ENCODE results near the gene NOP9.
A peak's percentile ranks its signal among the peaks of the same experiment; 100 is the strongest.

Gene NOP9

DNA sequence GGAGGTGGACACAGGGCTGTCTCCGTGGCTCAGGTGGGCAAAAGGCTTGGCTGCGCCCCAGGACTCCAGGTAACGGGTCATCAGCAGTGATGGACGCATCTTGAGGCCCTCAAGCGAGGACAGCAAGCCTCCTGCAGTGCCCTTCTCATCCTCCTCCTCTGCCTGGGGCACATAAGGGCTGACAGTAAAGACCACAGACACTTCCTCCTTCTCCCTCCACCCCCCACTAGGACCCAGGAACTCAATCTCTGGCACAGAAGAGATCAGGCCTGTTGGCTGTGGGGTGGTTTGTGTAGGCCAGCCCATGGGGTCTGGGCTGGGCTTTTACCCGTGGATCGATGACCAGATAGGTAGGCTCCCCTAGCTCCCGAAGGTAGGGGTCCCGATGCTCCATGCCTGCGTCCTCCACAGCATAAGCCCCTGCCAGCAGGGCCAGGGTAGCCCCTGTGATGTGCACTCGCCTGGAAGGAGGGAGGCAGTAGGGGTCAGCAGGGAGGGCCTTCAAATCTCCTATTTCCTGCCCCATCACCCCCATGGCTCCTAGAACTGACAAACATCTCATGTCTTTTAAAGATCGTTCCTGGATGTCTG, 29.5 kb downstream of the NOP9 start:
- TF ChIP-seq FOXM1 (IDR thresholded peaks at IDR 0.05; ENCODE audit: borderline replicate concordance) (no peak), LEF1 (IDR thresholded peaks at IDR 0.05; ENCODE audit: borderline replicate concordance) (no peak), HDGF (IDR thresholded peaks at IDR 0.05; ENCODE audit: borderline replicate concordance) (no peak), NFRKB (IDR thresholded peaks at IDR 0.05) (no peak), ELF4 (IDR thresholded peaks at IDR 0.05) (no peak), CTBP1 (IDR thresholded peaks at IDR 0.05; ENCODE audit: borderline replicate concordance) (no peak), ZNF384 (IDR thresholded peaks at IDR 0.05) (no peak), FOXK2 (IDR thresholded peaks at IDR 0.05) (no peak), FOXA1 (IDR thresholded peaks at IDR 0.05) (no peak), TARDBP (IDR thresholded peaks at IDR 0.05) (no peak), L3MBTL2 (conservative IDR thresholded peaks at IDR 0.05) (no peak), SUZ12 (IDR thresholded peaks at IDR 0.05) (no peak)
- TF ChIP-seq, protein P1, sequence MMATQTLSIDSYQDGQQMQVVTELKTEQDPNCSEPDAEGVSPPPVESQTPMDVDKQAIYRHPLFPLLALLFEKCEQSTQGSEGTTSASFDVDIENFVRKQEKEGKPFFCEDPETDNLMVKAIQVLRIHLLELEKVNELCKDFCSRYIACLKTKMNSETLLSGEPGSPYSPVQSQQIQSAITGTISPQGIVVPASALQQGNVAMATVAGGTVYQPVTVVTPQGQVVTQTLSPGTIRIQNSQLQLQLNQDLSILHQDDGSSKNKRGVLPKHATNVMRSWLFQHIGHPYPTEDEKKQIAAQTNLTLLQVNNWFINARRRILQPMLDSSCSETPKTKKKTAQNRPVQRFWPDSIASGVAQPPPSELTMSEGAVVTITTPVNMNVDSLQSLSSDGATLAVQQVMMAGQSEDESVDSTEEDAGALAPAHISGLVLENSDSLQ (IDR thresholded peaks at IDR 0.05): no peak
- DNase-seq (ENCODE audit: extremely low spot score): no peak
- ChIA-PET POLR2A (interaction anchor here (1.0 kb wide), 1 partner anchor 101 kb away, joined by 4 read pairs; the partner anchor contains the start of genes CBLN3 and KHNYN), CTCF (interaction anchor here (1.5 to 9.6 kb wide), 2 partner anchors 101 to 107 kb away, joined by 10 to 145 read pairs; partner anchors contain the start of genes CBLN3 and KHNYN)

GRCh38 chr14:24329736-24330135, 30.1 kb downstream of the NOP9 start:
- CTCF ChIA-PET: interaction anchor here (9.6 kb wide), 1 partner anchor 101 kb away, joined by 145 read pairs; the partner anchor contains the start of genes CBLN3 and KHNYN
- no peak for DNase-seq (ENCODE audit: extremely low spot score)
- TF ChIP-seq CTBP1 (IDR thresholded peaks at IDR 0.05; ENCODE audit: borderline replicate concordance): no peak
- TF ChIP-seq NFRKB (IDR thresholded peaks at IDR 0.05): no peak
- no peak for TF ChIP-seq HDGF (IDR thresholded peaks at IDR 0.05; ENCODE audit: borderline replicate concordance)
- no peak for TF ChIP-seq FOXA1 (IDR thresholded peaks at IDR 0.05)
- TF ChIP-seq SUZ12 (IDR thresholded peaks at IDR 0.05): no peak
- TF ChIP-seq ARNT (IDR thresholded peaks at IDR 0.05): no peak
- TF ChIP-seq BHLHE40 (IDR thresholded peaks at IDR 0.05; ENCODE audit: borderline replicate concordance): no peak
- TF ChIP-seq FOXK2 (IDR thresholded peaks at IDR 0.05): no peak
- no peak for TF ChIP-seq SP1 (IDR thresholded peaks at IDR 0.05)
- TF ChIP-seq LEF1 (IDR thresholded peaks at IDR 0.05; ENCODE audit: borderline replicate concordance): no peak
- TF ChIP-seq, protein P1 (IDR thresholded peaks at IDR 0.05): no peak
- POLR2A ChIA-PET: no interaction called here

DNA sequence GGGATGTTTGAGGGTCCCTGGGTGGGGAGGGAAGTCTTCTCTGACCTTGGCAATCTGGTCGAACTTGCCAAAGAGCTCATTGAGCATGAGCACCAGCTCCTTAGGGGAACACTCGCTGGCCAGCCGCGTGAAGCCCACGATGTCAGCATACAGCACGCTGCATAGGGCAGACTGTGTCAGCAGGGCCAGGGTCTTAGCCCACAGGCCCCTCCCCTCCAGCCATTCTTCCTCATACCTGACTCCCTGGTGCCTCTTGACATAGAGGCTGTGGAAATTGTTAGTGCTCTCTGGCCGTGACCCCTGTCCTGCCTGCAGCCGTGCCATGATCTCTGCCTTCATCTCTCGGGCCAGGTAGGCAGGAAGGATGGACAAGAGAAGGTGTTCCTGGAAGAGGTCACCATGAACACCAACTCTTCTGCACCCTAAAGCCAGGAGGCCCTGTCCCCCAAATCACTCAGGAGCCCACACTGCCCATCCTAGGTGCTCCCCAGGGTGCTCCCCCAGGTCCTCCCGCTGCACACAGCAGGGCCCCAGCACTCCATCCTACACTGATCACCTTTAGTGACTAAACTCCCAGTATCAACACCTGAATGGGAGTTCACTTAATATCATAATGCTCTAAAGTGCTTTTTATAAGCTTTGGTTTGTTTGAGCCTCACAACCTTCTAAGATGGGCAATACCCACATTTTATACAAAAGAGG, 31.5 kb downstream of the NOP9 start:
- DNase-seq (ENCODE audit: extremely low spot score): no peak
- ChIA-PET POLR2A (interaction anchor here (0.9 to 2.0 kb wide), 4 partner anchors 101 to 111 kb away, joined by 3 to 5 read pairs (median 4); no protein-coding TSS in a partner anchor), CTCF (interaction anchor here (0.6 to 9.6 kb wide), 4 partner anchors 32 to 99 kb away, joined by 3 to 145 read pairs (median 3); partner anchors contain the start of genes CBLN3, DHRS1, KHNYN and NOP9)
- TF ChIP-seq ARNT (IDR thresholded peaks at IDR 0.05) (no peak), HDGF (IDR thresholded peaks at IDR 0.05; ENCODE audit: borderline replicate concordance) (no peak), FOXA1 (IDR thresholded peaks at IDR 0.05) (no peak), FOXK2 (IDR thresholded peaks at IDR 0.05) (no peak), LEF1 (IDR thresholded peaks at IDR 0.05; ENCODE audit: borderline replicate concordance) (no peak), L3MBTL2 (conservative IDR thresholded peaks at IDR 0.05) (no peak), ZNF384 (IDR thresholded peaks at IDR 0.05) (no peak), ELF4 (IDR thresholded peaks at IDR 0.05) (no peak), NFRKB (IDR thresholded peaks at IDR 0.05) (no peak), SUZ12 (IDR thresholded peaks at IDR 0.05) (no peak), TARDBP (IDR thresholded peaks at IDR 0.05) (no peak), BHLHE40 (IDR thresholded peaks at IDR 0.05; ENCODE audit: borderline replicate concordance) (no peak), CTBP1 (IDR thresholded peaks at IDR 0.05; ENCODE audit: borderline replicate concordance) (no peak), SP1 (IDR thresholded peaks at IDR 0.05) (no peak), FOXM1 (IDR thresholded peaks at IDR 0.05; ENCODE audit: borderline replicate concordance) (no peak)
- TF ChIP-seq, protein P1 (IDR thresholded peaks at IDR 0.05): no peak

DNA sequence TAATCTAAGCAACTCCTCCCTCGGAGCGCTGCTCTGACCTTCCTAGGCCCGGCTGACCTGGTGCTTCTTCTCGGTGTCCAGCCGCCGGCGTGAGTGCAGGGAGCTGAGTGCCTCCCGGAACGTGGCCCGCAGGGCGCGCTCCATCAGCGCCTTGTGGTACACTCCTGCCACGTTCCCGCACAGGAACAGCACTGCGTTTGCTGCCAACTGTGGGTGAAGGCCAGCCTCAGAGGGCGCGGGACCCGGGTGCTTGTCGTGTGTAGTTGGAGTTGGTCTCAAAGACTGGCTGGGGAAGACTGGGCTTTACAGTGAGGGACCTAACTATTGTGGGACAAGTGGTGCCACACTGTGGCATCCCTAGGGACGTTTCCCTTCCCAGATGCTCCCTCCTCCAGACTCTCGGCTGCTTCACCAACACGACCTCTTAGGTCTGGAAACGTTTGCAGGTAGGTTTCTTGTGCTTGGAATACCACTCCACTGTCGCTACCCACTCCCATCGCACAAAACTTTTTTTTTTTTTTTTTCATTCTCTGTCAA, 32.1 kb downstream of the NOP9 start:
- POLR2A ChIA-PET: interaction anchor here (0.9 to 2.0 kb wide), 6 partner anchors 35 to 110 kb away, joined by 4 to 8 read pairs (median 4); partner anchors contain the start of gene KHNYN

DNA sequence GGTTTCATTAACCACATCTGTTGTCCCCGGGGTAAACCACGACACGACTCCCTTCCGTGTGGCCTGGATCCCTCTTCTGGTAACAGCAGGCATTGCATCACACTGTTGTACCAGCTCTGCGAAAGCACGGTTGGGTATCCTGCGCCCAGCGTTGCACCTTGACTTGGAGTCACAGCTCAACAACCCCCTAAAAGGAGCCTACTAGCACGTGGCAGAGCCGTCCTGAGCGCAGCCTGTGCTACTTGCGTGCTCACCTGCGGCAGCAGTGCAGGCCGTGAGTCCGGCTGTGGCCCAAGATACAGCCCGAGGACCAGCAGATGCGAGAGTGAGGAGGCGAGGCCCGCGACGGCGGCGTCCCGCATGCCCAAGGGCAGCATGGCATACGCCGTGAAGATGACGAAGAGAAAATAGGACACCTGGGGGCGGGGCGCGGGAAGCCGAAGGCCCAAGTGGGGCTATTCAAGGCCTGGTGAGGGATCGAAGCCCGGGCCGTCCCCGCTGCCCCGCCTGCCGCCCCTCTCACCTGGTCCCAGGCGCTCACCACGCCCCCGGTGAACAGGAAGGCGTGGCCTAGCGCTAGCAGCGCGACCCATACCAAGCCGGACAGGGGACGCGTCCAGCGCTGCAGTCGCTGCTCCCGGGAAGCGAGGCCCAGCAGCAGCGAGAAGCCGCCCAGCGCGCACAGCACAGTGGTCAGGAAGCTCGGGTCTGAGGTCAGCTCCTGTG, 32.8 kb downstream of the NOP9 start:
- DNase-seq (ENCODE audit: extremely low spot score): peak; percentile 71
- ChIA-PET CTCF (interaction anchor here (0.6 to 9.6 kb wide), 16 partner anchors 11 to 111 kb away, joined by 3 to 145 read pairs (median 5); partner anchors contain the start of genes CBLN3, CIDEB, DHRS1 and KHNYN), POLR2A (interaction anchor here (0.9 to 2.0 kb wide), 9 partner anchors 34 to 109 kb away, joined by 3 to 37 read pairs (median 4); partner anchors contain the start of genes KHNYN and TINF2)
- TF ChIP-seq ELF4 (IDR thresholded peaks at IDR 0.05) (no peak), SUZ12 (IDR thresholded peaks at IDR 0.05) (no peak), TARDBP (IDR thresholded peaks at IDR 0.05) (no peak), FOXK2 (IDR thresholded peaks at IDR 0.05) (no peak), CTBP1 (IDR thresholded peaks at IDR 0.05; ENCODE audit: borderline replicate concordance) (no peak), FOXA1 (IDR thresholded peaks at IDR 0.05) (no peak), LEF1 (IDR thresholded peaks at IDR 0.05; ENCODE audit: borderline replicate concordance) (no peak), ZNF384 (IDR thresholded peaks at IDR 0.05) (no peak; the same call in 1 of the 2 replicates), NFRKB (IDR thresholded peaks at IDR 0.05) (no peak), SP1 (IDR thresholded peaks at IDR 0.05) (no peak), HDGF (IDR thresholded peaks at IDR 0.05; ENCODE audit: borderline replicate concordance) (no peak)
- TF ChIP-seq, protein P1 (IDR thresholded peaks at IDR 0.05): no peak

More for the DNA sequence above, 32.1 kb downstream of the NOP9 start:
- DNase-seq (ENCODE audit: extremely low spot score): no peak
- TF ChIP-seq ZNF384 (IDR thresholded peaks at IDR 0.05): 0 out of 2 replicates have a peak, but pooled peaks have one; percentile 58
- no peak for TF ChIP-seq CTBP1 (IDR thresholded peaks at IDR 0.05; ENCODE audit: borderline replicate concordance)
- CTCF ChIA-PET: interaction anchor here (0.6 to 9.6 kb wide), 5 partner anchors 32 to 105 kb away, joined by 3 to 145 read pairs (median 4); partner anchors contain the start of genes CBLN3, DHRS1, KHNYN and NOP9

Data from HEK293T (cell line).